Caco-2 (cell line): ENCODE measurements around the gene SMARCB1. TPM values are rescaled to one million over a fixed set of nuclear protein-coding genes. Genes with fewer than 3 reads are reported as not detected.

Source experiments
- BruUV-seq: library from RNA; stranded (reverse); fragments of 400-500 nt; replicated peaks from 2 replicates; lab custom pipeline; 2021; lab: Mats Ljungman, UMichigan
- CTCF ChIA-PET: fragments of 300-600 bp; sonication (Branson Sonifier 250); formaldehyde crosslinking; loops from one replicate; lab custom pipeline; 2022; ENCODE audit warnings: antibody characterized with exemption; lab: Charles Lee
- POLR2A ChIA-PET: fragments of 300-600 bp; sonication (Branson Sonifier 250); formaldehyde crosslinking; loops from one replicate; lab custom pipeline; 2022; ENCODE audit warnings: antibody characterized with exemption; lab: Charles Lee
- DNase-seq, 2 experiments: peaks; one replicate each; pipeline versions ENCODE4 v3.0.0 to v3.0.0-alpha.2; 2020 to 2022
- H3K27me3 ChIP-seq: replicated peaks from 2 replicates; pipeline ENCODE4 v1.6.0; 2011; ENCODE audit warnings: low read length; ENCODE audit not compliant: control insufficient read depth, insufficient read depth
- H3K36me3 ChIP-seq: 2 replicates; pipeline ENCODE4 v1.5.1; 2011; ENCODE audit warnings: low read length; ENCODE audit not compliant: control insufficient read depth, insufficient read depth
- H3K4me1 ChIP-seq: fragments of 250-450 bp; sonication (Bioruptor Pico); 2 replicates; pipeline ENCODE4 v1.5.1; 2020; ENCODE audit warnings: mild to moderate bottlenecking
- H3K4me3 ChIP-seq: 2 replicates; pipeline ENCODE4 v1.5.1; 2011; ENCODE audit warnings: low read depth, mild to moderate bottlenecking, control low read depth, low read length
- H3K9me3 ChIP-seq: fragments of 250-450 bp; sonication (Bioruptor Pico); 2 replicates; pipeline ENCODE4 v1.5.1; 2020; ENCODE audit warnings: mild to moderate bottlenecking, moderate library complexity
- H3K27ac Mint-ChIP-seq: one replicate; pipeline ENCODE4 v1.8.0; 2022; ENCODE audit warnings: mixed read lengths; ENCODE audit not compliant: unreplicated experiment
- H3K27me3 Mint-ChIP-seq: one replicate; pipeline ENCODE4 v1.8.0; 2022; ENCODE audit warnings: mixed read lengths; ENCODE audit not compliant: insufficient read depth, unreplicated experiment
- H3K36me3 Mint-ChIP-seq: one replicate; pipeline ENCODE4 v1.8.0; 2022; ENCODE audit warnings: mild to moderate bottlenecking, mixed read lengths; ENCODE audit not compliant: insufficient read depth, unreplicated experiment
- H3K4me1 Mint-ChIP-seq: one replicate; pipeline ENCODE4 v1.8.0; 2022; ENCODE audit warnings: low read depth, mixed read lengths; ENCODE audit not compliant: unreplicated experiment
- H3K4me3 Mint-ChIP-seq: one replicate; pipeline ENCODE4 v1.8.0; 2022; ENCODE audit warnings: mild to moderate bottlenecking, moderate library complexity, mixed read lengths; ENCODE audit not compliant: unreplicated experiment
- H3K9me3 Mint-ChIP-seq: one replicate; pipeline ENCODE4 v1.8.0; 2022; ENCODE audit warnings: mixed read lengths; ENCODE audit not compliant: unreplicated experiment
- CTCF ChIP-seq, 2 experiments: fragments of 200-600 bp in 1 of 2; IDR thresholded peaks; 1 replicate in 1 of 2; 2 replicates in 1 of 2; pipeline versions ENCODE4 v1.5.1 to v1.8.0; 2011 to 2022; ENCODE audit warnings: antibody characterized with exemption in 1 of 2, control low read depth in 1 of 2, inconsistent platforms in 1 of 2, low read depth in 1 of 2, low read length in 1 of 2, mild to moderate bottlenecking in 1 of 2, moderate library complexity in 1 of 2; ENCODE audit not compliant: insufficient read depth in 1 of 2, severe bottlenecking in 1 of 2, unreplicated experiment in 1 of 2
- intact Hi-C: fragments of 100-400 bp; cut with micrococcal nuclease; formaldehyde crosslinking; loops from one replicate; pipeline ENCODE4 v1.10.0; 2022; ENCODE audit not compliant: unreplicated experiment
- total RNA-seq: library from RNA; stranded (reverse); gene quantifications from 2 replicates; pipeline ENCODE4 v1.2.3, GENCODE V29; 2022

The SMARCB1 gene
- total RNA-seq, 1 experiment from 2014 or later: 157 TPM

GRCh38 chr22:23742505-23743264 lies 44.1 kb upstream of the SMARCB1 start:
- H3K4me1 ChIP-seq: no peaks in the 10 kb centered on the region
- H3K36me3 ChIP-seq: no peaks in the 10 kb centered on the region
- DNase-seq: no peak
- POLR2A ChIA-PET: interaction anchor here (0.6 kb wide), 1 partner anchor 8 kb away, joined by 3 read pairs; the partner anchor contains the start of gene ZNF70
- intact Hi-C loops: no loop called here
- TF ChIP-seq CTCF (IDR thresholded peaks at IDR 0.05; ENCODE audit: insufficient read depth in 1 of 2, low read depth in 1 of 2, low read length in 1 of 2, severe bottlenecking in 1 of 2, unreplicated experiment in 1 of 2): no peak
- H3K9me3 Mint-ChIP-seq: no peaks in the 10 kb centered on the region
- CTCF ChIA-PET: no interaction called here
- H3K27me3 ChIP-seq: no peaks in the 10 kb centered on the region
- H3K27ac Mint-ChIP-seq: no peak overlapping the region
- H3K4me3 ChIP-seq: no peak overlapping the region
- H3K4me3 Mint-ChIP-seq: no peak overlapping the region
- H3K9me3 ChIP-seq: no peaks in the 10 kb centered on the region
- no TSS peak for BruUV-seq
- H3K27me3 Mint-ChIP-seq: no peaks in the 10 kb centered on the region
- peaks cover 6% of the 10 kb centered on the region for H3K36me3 Mint-ChIP-seq
- H3K4me1 Mint-ChIP-seq: no peaks in the 10 kb centered on the region

GRCh38 chr22:23743303-23743705 lies 43.5 kb upstream of the SMARCB1 start:
- no peaks in the 10 kb centered on the region for H3K27me3 Mint-ChIP-seq
- H3K27me3 ChIP-seq: no peaks in the 10 kb centered on the region
- no peak overlapping the region for H3K4me3 ChIP-seq
- H3K27ac Mint-ChIP-seq: no peak overlapping the region
- H3K4me3 Mint-ChIP-seq: no peak overlapping the region
- no peaks in the 10 kb centered on the region for H3K4me1 Mint-ChIP-seq
- TF ChIP-seq CTCF (IDR thresholded peaks at IDR 0.05; ENCODE audit: insufficient read depth in 1 of 2, low read depth in 1 of 2, low read length in 1 of 2, severe bottlenecking in 1 of 2, unreplicated experiment in 1 of 2): no peak
- peaks cover 6% of the 10 kb centered on the region for H3K36me3 Mint-ChIP-seq
- ChIA-PET CTCF (no interaction called here), POLR2A (no interaction called here)
- DNase-seq: no peak
- H3K4me1 ChIP-seq: no peaks in the 10 kb centered on the region
- no peaks in the 10 kb centered on the region for H3K9me3 ChIP-seq
- no peaks in the 10 kb centered on the region for H3K36me3 ChIP-seq
- intact Hi-C loops: no loop called here
- no peaks in the 10 kb centered on the region for H3K9me3 Mint-ChIP-seq
- BruUV-seq: no TSS peak

- BruUV-seq: no TSS peak
- DNase-seq: no peak
- Mint-ChIP-seq H3K27me3 (no peaks in the 10 kb centered on the region), H3K4me3 (no peak overlapping the region), H3K9me3 (no peaks in the 10 kb centered on the region), H3K27ac (no peak overlapping the region), H3K36me3 (peaks cover 6% of the 10 kb centered on the region), H3K4me1 (no peaks in the 10 kb centered on the region)
- no peaks in the 10 kb centered on the region for H3K4me1 ChIP-seq
- H3K36me3 ChIP-seq: no peaks in the 10 kb centered on the region
- CTCF ChIA-PET: no interaction called here
- intact Hi-C loops: no loop called here
- H3K9me3 ChIP-seq: no peaks in the 10 kb centered on the region
- POLR2A ChIA-PET: interaction anchor here (0.7 kb wide), 1 partner anchor 9 kb away, joined by 5 read pairs; no protein-coding TSS in a partner anchor
- no peak for TF ChIP-seq CTCF (IDR thresholded peaks at IDR 0.05; ENCODE audit: insufficient read depth in 1 of 2, low read depth in 1 of 2, low read length in 1 of 2, severe bottlenecking in 1 of 2, unreplicated experiment in 1 of 2)
- H3K27me3 ChIP-seq: no peaks in the 10 kb centered on the region
- no peak overlapping the region for H3K4me3 ChIP-seq
These were observed 42.8 kb upstream of the SMARCB1 start for GRCh38 chr22:23744001-23744400.
